Astrocyte (in vitro differentiated cells and primary cell): ENCODE results near the gene ABHD17C.

Experiments used
- EZH2 ChIP-seq: IDR thresholded peaks from 2 replicates; pipeline ENCODE4 v1.6.1; 2012; ENCODE audit warnings: mild to moderate bottlenecking, low read length, inconsistent platforms; ENCODE audit not compliant: insufficient read depth
- TF ChIP-seq, protein P1 (sequence below): IDR thresholded peaks from 2 replicates; pipeline ENCODE4 v1.5.1; 2011; ENCODE audit warnings: low read depth, mild to moderate bottlenecking, inconsistent platforms, low read length, moderate library complexity; ENCODE audit not compliant: insufficient read depth

DNA sequence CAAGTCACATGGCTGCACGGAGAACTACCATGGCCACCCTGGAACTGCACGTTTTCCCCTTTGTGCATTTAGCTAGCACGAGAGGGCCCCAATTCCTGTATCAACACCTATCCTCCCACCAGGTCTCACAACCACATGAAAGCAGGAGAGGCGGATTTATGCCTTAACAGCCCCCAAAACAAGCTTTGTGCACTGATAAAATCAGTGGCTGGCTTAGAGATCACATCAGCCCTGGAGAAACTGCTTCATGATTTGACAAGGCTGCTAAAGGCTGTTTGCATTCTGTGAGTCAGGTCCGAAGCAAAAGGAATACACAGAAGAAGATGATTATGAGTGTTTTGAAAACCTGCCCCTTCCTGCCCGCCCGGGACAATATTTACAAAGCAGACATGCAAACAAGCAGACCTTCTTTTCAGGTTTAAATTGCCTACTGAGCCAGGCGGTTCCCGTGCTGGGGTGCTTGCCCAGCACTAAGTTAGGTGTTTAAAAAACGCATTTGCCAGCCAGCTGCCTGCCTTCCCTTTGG is 109.9 kb downstream of the ABHD17C start:
- TF ChIP-seq, protein P1, sequence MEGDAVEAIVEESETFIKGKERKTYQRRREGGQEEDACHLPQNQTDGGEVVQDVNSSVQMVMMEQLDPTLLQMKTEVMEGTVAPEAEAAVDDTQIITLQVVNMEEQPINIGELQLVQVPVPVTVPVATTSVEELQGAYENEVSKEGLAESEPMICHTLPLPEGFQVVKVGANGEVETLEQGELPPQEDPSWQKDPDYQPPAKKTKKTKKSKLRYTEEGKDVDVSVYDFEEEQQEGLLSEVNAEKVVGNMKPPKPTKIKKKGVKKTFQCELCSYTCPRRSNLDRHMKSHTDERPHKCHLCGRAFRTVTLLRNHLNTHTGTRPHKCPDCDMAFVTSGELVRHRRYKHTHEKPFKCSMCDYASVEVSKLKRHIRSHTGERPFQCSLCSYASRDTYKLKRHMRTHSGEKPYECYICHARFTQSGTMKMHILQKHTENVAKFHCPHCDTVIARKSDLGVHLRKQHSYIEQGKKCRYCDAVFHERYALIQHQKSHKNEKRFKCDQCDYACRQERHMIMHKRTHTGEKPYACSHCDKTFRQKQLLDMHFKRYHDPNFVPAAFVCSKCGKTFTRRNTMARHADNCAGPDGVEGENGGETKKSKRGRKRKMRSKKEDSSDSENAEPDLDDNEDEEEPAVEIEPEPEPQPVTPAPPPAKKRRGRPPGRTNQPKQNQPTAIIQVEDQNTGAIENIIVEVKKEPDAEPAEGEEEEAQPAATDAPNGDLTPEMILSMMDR: no peak
- no peak for TF ChIP-seq EZH2
